CD14-positive monocyte (primary cell): ENCODE results near the gene TMEM203. TPM values are rescaled to one million over a fixed set of nuclear protein-coding genes. Genes with fewer than 3 reads are reported as not detected.

Source experiments
- DNase-seq, 3 donors: peaks; one replicate each; pipeline ENCODE4 v3.0.0-alpha.2; 2011 to 2022
- H2AFZ ChIP-seq: 2 replicates; pipeline ENCODE4 v1.6.0; 2012; ENCODE audit warnings: mild to moderate bottlenecking, low read depth, low read length, inconsistent platforms; ENCODE audit not compliant: insufficient read depth, poor library complexity, severe bottlenecking
- H3K27ac ChIP-seq, 2 donors: 1 replicate in 1 of 2; 2 replicates in 1 of 2; pipeline ENCODE4 v1.5.1; 2012 to 2013; ENCODE audit warnings: low read length in 2 of 2, control low read depth in 1 of 2, inconsistent platforms in 1 of 2, low read depth in 1 of 2, mild to moderate bottlenecking in 1 of 2
- H3K27me3 ChIP-seq, 2 donors: one replicate each; pipeline versions ENCODE4 v1.6.0 to v1.6.1; 2011 to 2013; ENCODE audit warnings: low read length in 2 of 2; ENCODE audit not compliant: control insufficient read depth in 2 of 2, insufficient read depth in 2 of 2
- H3K36me3 ChIP-seq, 2 donors: replicated peaks in 1 of 2; 1 replicate in 1 of 2; 2 replicates in 1 of 2; pipeline versions ENCODE4 v1.5.1 to v1.6.1; 2012 to 2013; ENCODE audit warnings: low read length in 2 of 2, control low read depth in 1 of 2, inconsistent platforms in 1 of 2, mild to moderate bottlenecking in 1 of 2; ENCODE audit not compliant: insufficient read depth in 2 of 2, control insufficient read depth in 1 of 2
- H3K4me1 ChIP-seq, 2 donors: 1 replicate in 1 of 2; 2 replicates in 1 of 2; pipeline versions ENCODE4 v1.5.1 to v1.6.1; 2012 to 2013; ENCODE audit warnings: low read length in 2 of 2, control low read depth in 1 of 2, inconsistent platforms in 1 of 2, mild to moderate bottlenecking in 1 of 2, moderate library complexity in 1 of 2; ENCODE audit not compliant: insufficient read depth in 2 of 2, control insufficient read depth in 1 of 2
- H3K4me2 ChIP-seq: replicated peaks from 2 replicates; pipeline ENCODE3; 2012; ENCODE audit warnings: low read length, moderate library complexity, mild to moderate bottlenecking; ENCODE audit not compliant: poor library complexity, severe bottlenecking; ENCODE audit errors: extremely low read depth
- H3K4me3 ChIP-seq, 3 experiments: fragments of 200-600 bp in 1 of 3; sonication (generic) in 1 of 3; replicated peaks in 1 of 3; 1 replicate in 2 of 3; 2 replicates in 1 of 3; pipeline ENCODE4 v1.5.1; 2011 to 2013; ENCODE audit warnings: low read length in 3 of 3, mild to moderate bottlenecking in 3 of 3, control low read depth in 2 of 3, low read depth in 2 of 3, inconsistent platforms in 1 of 3, moderate library complexity in 1 of 3
- H3K79me2 ChIP-seq: 2 replicates; pipeline ENCODE4 v1.6.0; 2012; ENCODE audit warnings: mild to moderate bottlenecking, control low read depth, inconsistent platforms, low read length, moderate library complexity; ENCODE audit not compliant: insufficient read depth
- H3K9ac ChIP-seq: 2 replicates; pipeline ENCODE4 v1.6.0; 2017; ENCODE audit warnings: low read length, mild to moderate bottlenecking; ENCODE audit not compliant: insufficient read depth, poor library complexity, severe bottlenecking
- H3K9me3 ChIP-seq, 2 donors: replicated peaks in 1 of 2; 1 replicate in 1 of 2; 2 replicates in 1 of 2; pipeline versions ENCODE4 v1.5.1 to v1.6.1; 2012 to 2013; ENCODE audit warnings: low read length in 2 of 2, control low read depth in 1 of 2; ENCODE audit not compliant: control insufficient read depth in 1 of 2, insufficient read depth in 1 of 2
- H4K20me1 ChIP-seq: 2 replicates; pipeline ENCODE4 v1.6.0; 2012; ENCODE audit warnings: mild to moderate bottlenecking, low read length, control low read depth, moderate library complexity; ENCODE audit not compliant: insufficient read depth
- H3K27ac Mint-ChIP-seq, 7 donors: one replicate each; pipeline ENCODE4 v1.8.0; 2020; ENCODE audit warnings: mild to moderate bottlenecking in 7 of 7, mixed read lengths in 7 of 7, moderate library complexity in 6 of 7, inconsistent platforms in 2 of 7
- H3K27me3 Mint-ChIP-seq, 3 donors: one replicate each; pipeline ENCODE4 v1.8.0; 2021 to 2022; ENCODE audit warnings: low read depth in 3 of 3, mild to moderate bottlenecking in 3 of 3, mixed read lengths in 3 of 3, moderate library complexity in 3 of 3, inconsistent platforms in 1 of 3
- H3K36me3 Mint-ChIP-seq, 2 donors: one replicate each; pipeline ENCODE4 v1.8.0; 2020; ENCODE audit warnings: mixed read lengths in 2 of 2, inconsistent platforms in 1 of 2, mild to moderate bottlenecking in 1 of 2
- H3K4me1 Mint-ChIP-seq: one replicate; pipeline ENCODE4 v1.8.0; 2020; ENCODE audit warnings: mild to moderate bottlenecking, mixed read lengths
- H3K4me3 Mint-ChIP-seq, 2 donors: one replicate each; pipeline ENCODE4 v1.8.0; 2020; ENCODE audit warnings: mild to moderate bottlenecking in 2 of 2, mixed read lengths in 2 of 2, moderate library complexity in 1 of 2
- H3K9me3 Mint-ChIP-seq, 7 donors: one replicate each; pipeline ENCODE4 v1.8.0; 2020 to 2022; ENCODE audit warnings: mixed read lengths in 7 of 7, mild to moderate bottlenecking in 6 of 7, moderate library complexity in 6 of 7, inconsistent platforms in 2 of 7
- WGBS: methylation state at CpG from one replicate; pipeline ENCODE4 v1.1.5; 2013; ENCODE audit warnings: missing lambda C conversion rate; ENCODE audit not compliant: insufficient coverage; 5-methylcytosine and 5-hydroxymethylcytosine counted together
- intact Hi-C, 2 donors: fragments of 100-400 bp; cut with micrococcal nuclease; formaldehyde crosslinking; loops; one replicate each; pipeline versions ENCODE4 v1.15.0 to v1.15.1; 2023
- polyA plus RNA-seq, 3 donors: library from polyadenylated mRNA; depleted of rRNA in 1 of 3; unstranded in 2 of 3; stranded (reverse) in 1 of 3; fragments of 300-500 nt in 2 of 3; fragments of >200 nt in 1 of 3; fragmentation: Illumina TruSeq in 2 of 3; gene quantifications; 1 replicate in 2 of 3; 2 replicates in 1 of 3; pipeline ENCODE4 v1.2.3, GENCODE V29; 2012 to 2021
- TF ChIP-seq, protein P1 (sequence below): fragments of 200-600 bp; IDR thresholded peaks from one replicate; pipeline ENCODE4 v1.8.0; 2022; ENCODE audit warnings: antibody characterized with exemption, mild to moderate bottlenecking

Gene TMEM203
- polyA plus RNA-seq, 3 donors: 13.1 to 88.1 (median 76.1) TPM

- H3K27me3 Mint-ChIP-seq: no peaks in the 10 kb centered on the region
- no peak overlapping the region for H3K9ac ChIP-seq
Observed at GRCh38 chr9:137191245-137191644, 14.2 kb downstream of the TMEM203 start.

GRCh38 chr9:137190315-137190856 is 15.1 kb downstream of the TMEM203 start:
- H3K4me1 Mint-ChIP-seq: peaks cover 32% of the 10 kb centered on the region
- H3K27ac Mint-ChIP-seq: peak overlapping the region in 4 of 7 donors; percentile 6 to 98 (median 72)
- peaks cover 31% of the 10 kb centered on the region for H4K20me1 ChIP-seq
- H3K4me1 ChIP-seq: peaks cover 28 to 39% of the 10 kb centered on the region in 2 donors
- no peaks in the 10 kb centered on the region for H3K27me3 ChIP-seq
- no peak overlapping the region for H3K4me2 ChIP-seq
- H3K9me3 ChIP-seq: no peaks in the 10 kb centered on the region
- no peak for DNase-seq
- no peak overlapping the region for H2AFZ ChIP-seq
- WGBS: 89% methylated on average over 7 of the region's 9 CpGs
- TF ChIP-seq, protein P1, sequence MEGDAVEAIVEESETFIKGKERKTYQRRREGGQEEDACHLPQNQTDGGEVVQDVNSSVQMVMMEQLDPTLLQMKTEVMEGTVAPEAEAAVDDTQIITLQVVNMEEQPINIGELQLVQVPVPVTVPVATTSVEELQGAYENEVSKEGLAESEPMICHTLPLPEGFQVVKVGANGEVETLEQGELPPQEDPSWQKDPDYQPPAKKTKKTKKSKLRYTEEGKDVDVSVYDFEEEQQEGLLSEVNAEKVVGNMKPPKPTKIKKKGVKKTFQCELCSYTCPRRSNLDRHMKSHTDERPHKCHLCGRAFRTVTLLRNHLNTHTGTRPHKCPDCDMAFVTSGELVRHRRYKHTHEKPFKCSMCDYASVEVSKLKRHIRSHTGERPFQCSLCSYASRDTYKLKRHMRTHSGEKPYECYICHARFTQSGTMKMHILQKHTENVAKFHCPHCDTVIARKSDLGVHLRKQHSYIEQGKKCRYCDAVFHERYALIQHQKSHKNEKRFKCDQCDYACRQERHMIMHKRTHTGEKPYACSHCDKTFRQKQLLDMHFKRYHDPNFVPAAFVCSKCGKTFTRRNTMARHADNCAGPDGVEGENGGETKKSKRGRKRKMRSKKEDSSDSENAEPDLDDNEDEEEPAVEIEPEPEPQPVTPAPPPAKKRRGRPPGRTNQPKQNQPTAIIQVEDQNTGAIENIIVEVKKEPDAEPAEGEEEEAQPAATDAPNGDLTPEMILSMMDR: no peak
- no peaks in the 10 kb centered on the region for H3K27me3 Mint-ChIP-seq
- H3K4me3 ChIP-seq: no peak overlapping the region
- H3K79me2 ChIP-seq: peaks cover 48% of the 10 kb centered on the region
- peak overlapping the region; percentile 95 for H3K9ac ChIP-seq
- peaks cover 0 to 2% (median 0%) of the 10 kb centered on the region in 7 donors for H3K9me3 Mint-ChIP-seq
- peaks cover 31 to 37% of the 10 kb centered on the region in 2 donors for H3K36me3 ChIP-seq
- peak overlapping the region; percentile 83 to 96 for H3K27ac ChIP-seq
- peak overlapping the region in 1 of 2 donors; percentile 9 for H3K4me3 Mint-ChIP-seq
- H3K36me3 Mint-ChIP-seq: peaks cover 14 to 46% of the 10 kb centered on the region in 2 donors
- intact Hi-C loops: no loop called here

More at GRCh38 chr9:137191245-137191644, 14.2 kb downstream of the TMEM203 start:
- peaks cover 7 to 38% of the 10 kb centered on the region in 2 donors for H3K36me3 Mint-ChIP-seq
- Histone ChIP-seq H3K36me3 (peaks cover 25 to 28% of the 10 kb centered on the region in 2 donors), H3K4me2 (no peak overlapping the region), H3K4me3 (no peak overlapping the region), H3K9me3 (no peaks in the 10 kb centered on the region), H3K27me3 (no peaks in the 10 kb centered on the region), H3K79me2 (peaks cover 41% of the 10 kb centered on the region), H4K20me1 (peaks cover 31% of the 10 kb centered on the region), H3K4me1 (peaks cover 28 to 36% of the 10 kb centered on the region in 2 donors), H2AFZ (no peak overlapping the region), H3K27ac (peak overlapping the region in 1 of 2 donors; percentile 96)
- intact Hi-C loops: no loop called here
- H3K27ac Mint-ChIP-seq: peak overlapping the region in 2 of 7 donors; percentile 18 to 26
- 83% methylated on average over 3 of the region's 3 CpGs for WGBS
- TF ChIP-seq, protein P1: no peak
- no peak for DNase-seq
- peaks cover 0 to 2% (median 0%) of the 10 kb centered on the region in 7 donors for H3K9me3 Mint-ChIP-seq
- H3K4me1 Mint-ChIP-seq: peaks cover 30% of the 10 kb centered on the region
- no peak overlapping the region for H3K4me3 Mint-ChIP-seq
